Measurements from ENCODE around the gene A3GALT2.

A3GALT2 gene

GRCh38 chr1:33332881-33333280, 12.0 kb upstream of the A3GALT2 start:
- Histone ChIP-seq H3K27me3 (ENCODE audit: control insufficient read depth, low read length) (no peaks in the 10 kb centered on the region), H3F3A (ENCODE audit: control insufficient read depth, insufficient read depth) (no peaks in the 10 kb centered on the region), H4K20me1 (ENCODE audit: control insufficient read depth, insufficient read depth, low read depth, low read length) (peaks cover 4% of the 10 kb centered on the region; the same call in 1 of the 2 replicates), H3K4me3 (ENCODE audit: low read length) (no peak overlapping the region), H3K27ac (ENCODE audit: low read depth, low read length) (no peak overlapping the region), H3K9me3 (ENCODE audit: control insufficient read depth, insufficient read depth, low read length) (no peaks in the 10 kb centered on the region), H3K4me1 (ENCODE audit: control insufficient read depth, low read length) (no peaks in the 10 kb centered on the region), H3K4me2 (ENCODE audit: low read length) (no peak overlapping the region), H3K36me3 (ENCODE audit: control insufficient read depth, low read length) (peaks cover 72% of the 10 kb centered on the region), H3K79me2 (ENCODE audit: control insufficient read depth, low read length) (peaks cover 44% of the 10 kb centered on the region), H3K9me2 (replicated peaks; ENCODE audit: control insufficient read depth, low read length) (no peaks in the 10 kb centered on the region)
- TF ChIP-seq CTCF (IDR thresholded peaks at IDR 0.05; ENCODE audit: low read depth, low read length, poor library complexity, severe bottlenecking) (no peak), EZH2phosphoT487 (IDR thresholded peaks at IDR 0.05; ENCODE audit: borderline replicate concordance, low read length) (no peak)

- Histone ChIP-seq H3K4me1 (ENCODE audit: control insufficient read depth, low read length) (no peaks in the 10 kb centered on the region), H3K27ac (ENCODE audit: low read depth, low read length) (no peak overlapping the region), H3K36me3 (ENCODE audit: control insufficient read depth, low read length) (peaks cover 76% of the 10 kb centered on the region), H3K9me2 (replicated peaks; ENCODE audit: control insufficient read depth, low read length) (no peaks in the 10 kb centered on the region), H3K9me3 (ENCODE audit: control insufficient read depth, insufficient read depth, low read length) (no peaks in the 10 kb centered on the region), H3K4me3 (ENCODE audit: low read length) (no peak overlapping the region), H3K4me2 (ENCODE audit: low read length) (no peak overlapping the region), H3K27me3 (ENCODE audit: control insufficient read depth, low read length) (no peaks in the 10 kb centered on the region), H4K20me1 (ENCODE audit: control insufficient read depth, insufficient read depth, low read depth, low read length) (peaks cover 4% of the 10 kb centered on the region; the same call in 1 of the 2 replicates), H3K79me2 (ENCODE audit: control insufficient read depth, low read length) (peaks cover 38% of the 10 kb centered on the region), H3F3A (ENCODE audit: control insufficient read depth, insufficient read depth) (no peaks in the 10 kb centered on the region)
- TF ChIP-seq CTCF (IDR thresholded peaks at IDR 0.05; ENCODE audit: low read depth, low read length, poor library complexity, severe bottlenecking) = no peak
- no peak for TF ChIP-seq EZH2phosphoT487 (IDR thresholded peaks at IDR 0.05; ENCODE audit: borderline replicate concordance, low read length)
Measured at GRCh38 chr1:33332357-33332789, 11.5 kb upstream of the A3GALT2 start.

- H3K4me1 ChIP-seq (ENCODE audit: control insufficient read depth, low read length) = no peaks in the 10 kb centered on the region
- H3K36me3 ChIP-seq (ENCODE audit: control insufficient read depth, low read length) = peaks cover 82% of the 10 kb centered on the region
- H3K27ac ChIP-seq (ENCODE audit: low read depth, low read length) = no peak overlapping the region
Measured at GRCh38 chr1:33331444-33332356, 10.8 kb upstream of the A3GALT2 start.

More at GRCh38 chr1:33331444-33332356, 10.8 kb upstream of the A3GALT2 start:
- H3K27me3 ChIP-seq (ENCODE audit: control insufficient read depth, low read length) = no peaks in the 10 kb centered on the region
- H3K4me3 ChIP-seq (ENCODE audit: low read length) = no peak overlapping the region
- H3F3A ChIP-seq (ENCODE audit: control insufficient read depth, insufficient read depth) = no peaks in the 10 kb centered on the region
- no peak for TF ChIP-seq CTCF (IDR thresholded peaks at IDR 0.05; ENCODE audit: low read depth, low read length, poor library complexity, severe bottlenecking)
- TF ChIP-seq EZH2phosphoT487 (IDR thresholded peaks at IDR 0.05; ENCODE audit: borderline replicate concordance, low read length) = no peak
- no peaks in the 10 kb centered on the region for H3K9me2 ChIP-seq (replicated peaks; ENCODE audit: control insufficient read depth, low read length)
- H3K79me2 ChIP-seq (ENCODE audit: control insufficient read depth, low read length) = peaks cover 32% of the 10 kb centered on the region
- H3K9me3 ChIP-seq (ENCODE audit: control insufficient read depth, insufficient read depth, low read length) = no peaks in the 10 kb centered on the region
- H3K4me2 ChIP-seq (ENCODE audit: low read length) = no peak overlapping the region
- peaks cover 4% of the 10 kb centered on the region; the same call in 1 of the 2 replicates for H4K20me1 ChIP-seq (ENCODE audit: control insufficient read depth, insufficient read depth, low read depth, low read length)
